Endothelial cell (in vitro differentiated cells): ENCODE measurements around the gene EPHA3. TPM values are rescaled to one million over a fixed set of nuclear protein-coding genes. Genes with fewer than 3 reads are reported as not detected.

ENCODE experiments used
- DNase-seq: peaks from one replicate; pipeline ENCODE4 v3.0.0; 2021; ENCODE audit warnings: low spot score
- H3K27ac Mint-ChIP-seq: one replicate; pipeline ENCODE4 v1.8.0; 2021; ENCODE audit warnings: mixed read lengths, inconsistent platforms; ENCODE audit not compliant: unreplicated experiment
- H3K27me3 Mint-ChIP-seq: one replicate; pipeline ENCODE4 v1.8.0; 2021; ENCODE audit warnings: mild to moderate bottlenecking, moderate library complexity, mixed read lengths, inconsistent platforms; ENCODE audit not compliant: unreplicated experiment
- H3K36me3 Mint-ChIP-seq: one replicate; pipeline ENCODE4 v1.8.0; 2021; ENCODE audit warnings: mild to moderate bottlenecking, low read depth, mixed read lengths, inconsistent platforms; ENCODE audit not compliant: unreplicated experiment
- H3K4me1 Mint-ChIP-seq: one replicate; pipeline ENCODE4 v1.8.0; 2021; ENCODE audit warnings: mild to moderate bottlenecking, mixed read lengths, inconsistent platforms; ENCODE audit not compliant: unreplicated experiment
- H3K4me3 Mint-ChIP-seq: one replicate; pipeline ENCODE4 v1.8.0; 2021; ENCODE audit warnings: mild to moderate bottlenecking, mixed read lengths, inconsistent platforms; ENCODE audit not compliant: unreplicated experiment
- H3K9me3 Mint-ChIP-seq: one replicate; pipeline ENCODE4 v1.8.0; 2021; ENCODE audit warnings: mixed read lengths, inconsistent platforms; ENCODE audit not compliant: unreplicated experiment
- CTCF ChIP-seq: fragments of 200-600 bp; sonication (generic); IDR thresholded peaks from one replicate; pipeline ENCODE4 v1.5.0; 2021; ENCODE audit warnings: antibody characterized with exemption; ENCODE audit not compliant: unreplicated experiment
- total RNA-seq: library from RNA; stranded (reverse); fragmentation: NEBNext Ultra II Directional; extraction: Animal tissue kit (Norgen Biotek cat#: 25700); gene quantifications from one replicate; pipeline ENCODE4 v1.2.1, GENCODE V29; 2021; ENCODE audit not compliant: unreplicated experiment

Gene EPHA3
- total RNA-seq, 1 donor from 2014 or later, result not detected

DNA sequence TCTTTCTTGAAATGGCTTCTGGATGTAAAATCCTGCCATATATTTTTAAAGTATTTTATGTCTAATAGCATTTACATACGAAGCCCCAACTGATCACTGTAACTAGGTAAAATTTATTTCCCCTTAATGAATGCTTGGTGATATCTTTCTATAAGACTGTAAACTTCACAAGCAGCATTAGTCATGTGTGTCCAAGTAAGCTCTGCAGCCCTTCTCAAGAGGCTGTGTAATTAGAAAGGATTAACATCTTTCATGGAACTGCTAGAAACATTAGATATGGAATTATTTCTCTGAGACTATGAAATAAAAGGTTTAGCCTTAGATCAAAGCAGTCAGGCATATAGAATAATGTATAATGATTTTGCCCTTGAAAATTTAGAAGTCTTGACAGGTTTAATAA, 143.3 kb downstream of the EPHA3 start:
- Mint-ChIP-seq H3K27me3 (no peaks in the 10 kb centered on the region), H3K4me1 (no peaks in the 10 kb centered on the region), H3K36me3 (no peaks in the 10 kb centered on the region), H3K27ac (no peak overlapping the region), H3K9me3 (no peaks in the 10 kb centered on the region), H3K4me3 (no peak overlapping the region)
- DNase-seq, result no peak
- no peak for TF ChIP-seq CTCF

- Mint-ChIP-seq H3K27ac (no peak overlapping the region), H3K4me3 (no peak overlapping the region), H3K27me3 (no peaks in the 10 kb centered on the region), H3K9me3 (no peaks in the 10 kb centered on the region), H3K4me1 (no peaks in the 10 kb centered on the region), H3K36me3 (no peaks in the 10 kb centered on the region)
- DNase-seq, result no peak
- TF ChIP-seq CTCF, result no peak
These were observed 144.6 kb downstream of the EPHA3 start for GRCh38 chr3:89252016-89252415.

DNA sequence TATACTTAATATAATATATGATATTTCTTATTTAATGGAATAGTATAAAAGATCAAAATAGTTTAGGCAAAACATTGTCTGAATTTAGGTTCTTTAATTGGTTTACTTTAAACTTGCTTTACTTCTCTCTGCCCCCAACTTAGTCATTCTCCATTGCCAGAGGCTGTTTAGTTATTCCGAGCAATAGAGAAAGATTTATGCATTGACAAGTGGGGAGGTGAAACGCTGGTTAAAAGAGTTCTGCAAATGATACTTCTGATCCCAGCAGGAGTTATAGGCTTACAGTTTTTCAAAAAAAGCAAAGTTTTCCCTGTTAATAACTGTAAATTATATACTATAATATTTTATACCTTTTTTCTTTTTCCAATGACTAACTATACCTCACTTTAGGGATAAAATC, 145.4 kb downstream of the EPHA3 start:
- H3K36me3 Mint-ChIP-seq, result no peaks in the 10 kb centered on the region
- no peaks in the 10 kb centered on the region for H3K9me3 Mint-ChIP-seq
- no peak overlapping the region for H3K4me3 Mint-ChIP-seq
- no peak for DNase-seq
- TF ChIP-seq CTCF, result no peak
- H3K27ac Mint-ChIP-seq, result no peak overlapping the region
- H3K27me3 Mint-ChIP-seq, result no peaks in the 10 kb centered on the region
- H3K4me1 Mint-ChIP-seq, result no peaks in the 10 kb centered on the region

DNA sequence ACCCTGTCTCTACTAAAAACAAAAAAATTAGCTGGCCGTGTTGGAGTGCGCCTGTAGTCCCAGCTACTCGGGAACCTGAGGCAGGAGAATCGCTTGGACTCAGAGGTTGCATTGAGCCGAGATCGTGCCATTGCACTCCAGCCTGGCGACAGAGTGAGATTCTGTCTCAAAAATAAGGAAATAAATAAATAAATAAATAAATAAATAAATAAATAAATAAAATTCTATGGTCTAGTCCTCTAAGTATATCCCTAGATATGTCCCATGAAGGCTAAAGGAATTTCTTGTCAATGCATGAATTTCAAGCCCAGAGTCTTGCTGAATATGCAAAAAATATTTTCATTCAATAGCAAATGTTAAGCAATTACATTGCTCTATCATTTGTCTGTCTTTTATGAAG, 149.0 kb downstream of the EPHA3 start:
- no peaks in the 10 kb centered on the region for H3K9me3 Mint-ChIP-seq
- DNase-seq, result no peak
- no peak overlapping the region for H3K27ac Mint-ChIP-seq
- TF ChIP-seq CTCF, result no peak
- H3K36me3 Mint-ChIP-seq, result no peaks in the 10 kb centered on the region
- peaks cover 6% of the 10 kb centered on the region for H3K4me1 Mint-ChIP-seq
- H3K4me3 Mint-ChIP-seq, result no peak overlapping the region
- no peaks in the 10 kb centered on the region for H3K27me3 Mint-ChIP-seq

DNA sequence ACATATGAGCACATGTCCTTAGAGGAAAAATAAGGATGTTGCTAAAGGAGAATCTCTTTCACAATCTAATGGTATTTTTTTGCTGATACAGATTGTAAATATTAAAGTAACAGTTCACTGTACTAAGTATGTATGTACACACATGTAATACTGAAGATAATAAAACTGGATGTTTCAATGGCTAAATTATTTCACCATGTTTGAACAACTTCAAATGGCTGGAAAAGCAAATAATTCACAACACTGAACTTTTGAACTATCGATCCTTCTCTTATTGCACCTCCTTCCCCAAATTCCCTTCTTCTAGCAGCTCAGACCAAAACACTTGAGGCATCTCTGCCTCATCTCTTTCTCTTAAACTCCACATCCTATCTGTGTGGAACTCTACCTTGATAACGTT, 149.5 kb downstream of the EPHA3 start:
- TF ChIP-seq CTCF, result no peak
- Mint-ChIP-seq H3K4me1 (peaks cover 6% of the 10 kb centered on the region), H3K27me3 (no peaks in the 10 kb centered on the region), H3K9me3 (no peaks in the 10 kb centered on the region), H3K4me3 (no peak overlapping the region), H3K36me3 (no peaks in the 10 kb centered on the region), H3K27ac (no peak overlapping the region)
- DNase-seq, result no peak
